OCI-M2 (cell line): ENCODE data around the gene SOCS1.

Source experiments
- DNase-seq: peaks from one replicate; lab custom pipeline; 2025; ENCODE audit not compliant: unreplicated experiment; lab: John Stamatoyannopoulos, UW

The SOCS1 gene

GRCh38 chr16:11262915-11263314, 6.9 kb upstream of the SOCS1 start:
- DNase-seq = no peak

- no peak for DNase-seq
Measured at GRCh38 chr16:11260596-11260966, 4.6 kb upstream of the SOCS1 start.

- no peak for DNase-seq
Measured at GRCh38 chr16:11259655-11260595, 3.9 kb upstream of the SOCS1 start.

- DNase-seq = no peak
Measured at GRCh38 chr16:11258553-11259492, 2.8 kb upstream of the SOCS1 start.

- peak; percentile 17 for DNase-seq
Measured at GRCh38 chr16:11257131-11257938, 1.3 kb upstream of the SOCS1 start.

GRCh38 chr16:11256661-11257130, 692 bp upstream of the SOCS1 start:
- no peak for DNase-seq

GRCh38 chr16:11254913-11255736, 879 bp downstream of the SOCS1 start:
- no peak for DNase-seq

- DNase-seq = no peak
Measured at GRCh38 chr16:11253995-11254912, 1.8 kb downstream of the SOCS1 start.

GRCh38 chr16:11253009-11253994, 2.7 kb downstream of the SOCS1 start:
- DNase-seq = no peak

GRCh38 chr16:11252482-11252931, 3.5 kb downstream of the SOCS1 start:
- no peak for DNase-seq

- no peak for DNase-seq
Measured at GRCh38 chr16:11251525-11252481, 4.2 kb downstream of the SOCS1 start.

GRCh38 chr16:11250786-11251524, 5.0 kb downstream of the SOCS1 start:
- no peak for DNase-seq

GRCh38 chr16:11250091-11250785, 5.8 kb downstream of the SOCS1 start:
- no peak for DNase-seq

GRCh38 chr16:11249233-11250061, 6.6 kb downstream of the SOCS1 start:
- DNase-seq = no peak
